Tibial nerve (tissue), 4 donors: ENCODE data around the gene TOR1AIP2.

Source experiments
- CTCF ChIP-seq, 5 experiments: fragments of 200-600 bp in 3 of 5; fragments of 450-650 bp in 2 of 5; sonication (generic) in 3 of 5; IDR thresholded peaks; one replicate each; pipeline ENCODE4 v1.5.1; 2016 to 2019; ENCODE audit warnings: antibody characterized with exemption in 5 of 5, mild to moderate bottlenecking in 3 of 5, moderate library complexity in 2 of 5
- EP300 ChIP-seq, 2 donors: sonication (generic); formaldehyde crosslinking; IDR thresholded peaks; one replicate each; pipeline ENCODE4 v1.6.1; 2017; ENCODE audit warnings: antibody characterized with exemption in 2 of 2, mild to moderate bottlenecking in 1 of 2
- POLR2A ChIP-seq, 2 donors: fragments of 450-650 bp; IDR thresholded peaks; one replicate each; pipeline ENCODE4 v1.6.1; 2017; ENCODE audit warnings: antibody characterized with exemption in 2 of 2, mild to moderate bottlenecking in 2 of 2, moderate library complexity in 2 of 2

GRCh38 chr1:179910934-179911333 is 33.3 kb upstream of the TOR1AIP2 start:
- TF ChIP-seq CTCF (IDR thresholded peaks at IDR 0.05) (no peak), POLR2A (IDR thresholded peaks at IDR 0.05) (no peak), EP300 (IDR thresholded peaks at IDR 0.05) (no peak)
